GM18951 (cell line): ENCODE data around the gene TBR1.

Experiments
- POLR2A ChIP-seq: IDR thresholded peaks from 4 replicates; pipeline ENCODE4 v1.6.1; 2011; ENCODE audit warnings: mild to moderate bottlenecking; ENCODE audit not compliant: insufficient read length, insufficient read depth; ENCODE audit errors: extremely low read depth
- in situ Hi-C: fragments of 300-500 bp; cut with MboI; formaldehyde crosslinking; loops from one replicate; pipeline ENCODE4 v1.12.0; 2022; ENCODE audit warnings: low sequenced_read_pairs, mixed read lengths, inconsistent platforms; ENCODE audit not compliant: unreplicated experiment

Gene TBR1

DNA sequence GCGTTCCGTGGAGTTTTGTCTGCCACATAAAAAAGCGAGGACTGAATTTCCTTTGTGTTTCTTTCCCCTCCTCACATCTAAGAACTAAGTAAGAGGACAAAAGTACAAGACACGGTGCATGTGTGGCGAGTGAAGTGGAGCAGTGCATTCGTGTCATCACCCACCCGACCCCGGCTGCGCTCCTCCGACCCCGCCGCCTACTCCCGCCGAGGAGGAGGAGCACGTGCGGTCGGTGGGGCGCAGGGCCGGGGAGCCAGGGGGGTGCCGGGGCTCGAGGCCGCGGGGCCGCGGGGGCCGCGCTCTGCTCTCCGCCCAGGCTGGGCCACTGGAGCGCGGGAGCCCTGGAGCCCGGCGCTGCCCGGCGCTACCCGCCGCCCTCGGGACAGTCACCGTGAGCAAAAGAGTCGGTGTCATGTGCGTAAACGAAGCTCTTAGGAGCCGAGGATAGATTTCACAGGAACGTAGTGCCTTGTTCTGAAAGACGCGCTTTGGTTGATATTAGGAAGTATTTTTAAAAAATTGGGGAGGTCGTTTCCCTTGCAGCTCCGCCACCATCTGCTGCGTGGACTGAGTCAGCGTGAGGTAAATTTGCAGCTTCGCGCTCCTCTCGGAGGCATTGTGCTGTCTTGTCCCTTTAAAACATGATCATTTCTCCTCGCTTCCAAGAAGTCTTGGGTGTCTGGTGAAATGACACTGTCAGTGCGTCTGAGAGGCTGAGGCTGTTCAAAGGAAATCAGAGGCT, 11.0 kb downstream of the TBR1 start:
- in situ Hi-C loops = no loop called here
- no peak for TF ChIP-seq POLR2A

DNA sequence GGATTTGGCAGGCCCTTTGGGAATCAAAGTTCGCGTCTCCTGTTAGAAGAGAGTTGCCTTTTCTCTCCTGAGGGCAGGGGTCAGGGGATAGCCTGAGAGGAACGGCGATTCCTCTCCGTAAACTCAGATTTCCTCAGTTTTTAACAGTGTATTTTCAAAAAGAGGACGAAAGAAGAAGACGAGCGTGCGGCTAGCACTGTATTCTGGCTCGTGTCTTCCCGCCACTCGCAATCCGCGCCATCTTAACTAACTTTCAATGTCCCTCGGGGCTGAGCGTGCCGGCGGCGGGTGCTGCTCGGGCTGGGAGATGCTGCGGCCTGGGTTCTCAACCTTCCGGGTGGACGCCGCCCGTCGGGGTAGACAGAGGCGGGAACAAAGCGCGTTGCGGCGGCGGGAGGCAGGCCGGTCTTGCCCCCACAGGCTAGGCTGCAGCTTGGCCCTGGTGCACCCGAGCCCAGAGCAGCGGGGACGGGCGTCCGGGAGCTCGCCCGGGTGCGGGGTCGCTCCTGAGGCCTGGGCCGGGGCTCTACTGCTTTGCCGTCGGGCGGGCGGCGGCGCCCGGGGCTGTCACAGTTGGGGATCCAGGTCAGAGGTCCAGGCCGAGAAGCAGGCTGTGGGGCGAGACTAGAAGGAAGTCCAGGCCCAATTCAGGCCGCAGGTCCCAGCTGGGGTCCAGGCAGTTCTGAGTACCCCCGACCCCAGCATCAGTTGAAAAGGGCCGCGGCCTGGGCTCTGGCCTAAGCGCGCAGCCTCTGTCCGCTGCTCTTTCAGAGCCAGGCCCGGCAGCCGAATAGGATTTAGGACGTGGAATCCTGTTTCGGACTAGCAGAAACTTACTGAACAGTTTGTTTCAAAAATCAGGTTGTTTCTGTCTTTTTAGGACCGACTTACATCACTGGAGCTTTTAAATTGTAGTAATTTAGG, 11.8 kb downstream of the TBR1 start:
- in situ Hi-C loops = no loop called here
- TF ChIP-seq POLR2A = no peak

- in situ Hi-C loops = no loop called here
- TF ChIP-seq POLR2A = no peak
Measured at GRCh38 chr2:161430386-161430785, 14.3 kb downstream of the TBR1 start.

DNA sequence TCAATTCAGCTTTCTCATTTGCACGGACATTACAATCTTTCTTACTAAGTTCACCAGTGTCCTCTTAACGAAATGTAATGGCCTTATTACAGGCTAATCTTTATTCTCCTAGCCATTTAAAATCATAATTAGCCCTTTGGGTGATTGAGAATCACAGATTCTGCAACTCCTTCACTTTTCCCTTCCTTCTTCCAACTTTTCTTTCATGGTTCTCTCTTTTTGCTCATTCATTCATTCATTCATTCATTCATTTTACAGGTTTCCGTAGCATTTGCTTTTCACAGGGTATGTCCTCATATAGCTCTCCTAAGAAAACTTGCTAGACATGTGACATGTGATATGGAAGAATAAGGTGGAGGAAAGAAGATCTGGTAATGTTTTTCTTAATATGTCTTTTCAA, 16.0 kb downstream of the TBR1 start:
- in situ Hi-C loops = no loop called here
- no peak for TF ChIP-seq POLR2A

GRCh38 chr2:161434118-161434517, 18.0 kb downstream of the TBR1 start:
- TF ChIP-seq POLR2A = no peak

GRCh38 chr2:161436411-161436810, 20.3 kb downstream of the TBR1 start:
- in situ Hi-C loops = no loop called here
- TF ChIP-seq POLR2A = no peak

More at GRCh38 chr2:161434118-161434517, 18.0 kb downstream of the TBR1 start:
- in situ Hi-C loops = no loop called here

- TF ChIP-seq POLR2A = no peak
- in situ Hi-C loops = no loop called here
Measured at GRCh38 chr2:161438598-161438997, 22.5 kb downstream of the TBR1 start.

GRCh38 chr2:161445097-161445496, 29.0 kb downstream of the TBR1 start:
- in situ Hi-C loops = no loop called here
- no peak for TF ChIP-seq POLR2A

- no peak for TF ChIP-seq POLR2A
- in situ Hi-C loops = no loop called here
Measured at GRCh38 chr2:161448431-161448830, 32.3 kb downstream of the TBR1 start.

GRCh38 chr2:161471631-161472030, 55.5 kb downstream of the TBR1 start:
- in situ Hi-C loops = no loop called here
- no peak for TF ChIP-seq POLR2A

DNA sequence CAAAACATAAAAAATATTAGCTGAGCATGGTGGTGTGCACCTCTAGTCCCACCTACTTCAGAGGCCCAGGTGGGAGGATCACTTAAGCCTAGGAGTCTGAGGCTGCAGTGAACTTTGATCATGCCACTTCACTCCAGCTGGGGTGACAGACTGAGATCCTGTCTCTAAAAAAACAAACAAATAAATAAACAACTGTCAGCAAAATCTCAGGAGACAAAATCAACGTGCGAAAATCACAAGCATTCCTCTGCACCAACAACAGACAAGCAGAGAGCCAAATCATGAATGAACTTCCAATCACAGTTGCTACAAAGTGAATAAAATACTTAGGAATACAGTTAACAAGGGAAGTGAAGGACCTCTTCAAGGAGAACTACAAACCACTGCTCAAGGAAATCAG, 58.8 kb downstream of the TBR1 start:
- in situ Hi-C loops = no loop called here
- no peak for TF ChIP-seq POLR2A
